Stimulated activated CD8-positive, alpha-beta memory T cell treated with anti-CD3 and anti-CD28 coated beads, Interleukin-15, amount 100 ng/mL, for 48 hours (primary cell): Measurements from ENCODE around the gene KCNJ4.

Source experiments
- DNase-seq, 2 donors: peaks; one replicate each; pipeline ENCODE4 v3.0.0-alpha.2; 2020; ENCODE audit warnings: low read depth in 2 of 2

KCNJ4 gene

GRCh38 chr22:38455076-38455529, at the start of gene KCNJ4:
KCNJ4 (minus strand) TSS chr22:38455199; CDS start chr22:38428132, 27,067 bp downstream.
- DNase-seq, result no peak

GRCh38 chr22:38503021-38503420, 48.0 kb upstream of the KCNJ4 start:
- no peak for DNase-seq

GRCh38 chr22:38501797-38502672, 47.0 kb upstream of the KCNJ4 start:
- DNase-seq, result no peak

- DNase-seq, result no peak
Observed at GRCh38 chr22:38497869-38498268, 42.9 kb upstream of the KCNJ4 start.

GRCh38 chr22:38494939-38495338, 39.9 kb upstream of the KCNJ4 start:
- DNase-seq, result no peak

- no peak for DNase-seq
Observed at GRCh38 chr22:38494498-38494897, 39.5 kb upstream of the KCNJ4 start.

GRCh38 chr22:38491707-38492348, 36.8 kb upstream of the KCNJ4 start:
- no peak for DNase-seq

- no peak for DNase-seq
Observed at GRCh38 chr22:38490915-38491314, 35.9 kb upstream of the KCNJ4 start.

- no peak for DNase-seq
Observed at GRCh38 chr22:38490475-38490874, 35.5 kb upstream of the KCNJ4 start.

- no peak for DNase-seq
Observed at GRCh38 chr22:38489561-38490145, 34.7 kb upstream of the KCNJ4 start.

GRCh38 chr22:38489142-38489541, 34.1 kb upstream of the KCNJ4 start:
- DNase-seq, result no peak

GRCh38 chr22:38487946-38488345, 32.9 kb upstream of the KCNJ4 start:
- DNase-seq, result no peak

- no peak for DNase-seq
Observed at GRCh38 chr22:38485783-38486182, 30.8 kb upstream of the KCNJ4 start.

GRCh38 chr22:38484244-38484643, 29.2 kb upstream of the KCNJ4 start:
- DNase-seq, result no peak

GRCh38 chr22:38482662-38483308, 27.8 kb upstream of the KCNJ4 start:
- no peak for DNase-seq

- no peak for DNase-seq
Observed at GRCh38 chr22:38481871-38482332, 26.9 kb upstream of the KCNJ4 start.

GRCh38 chr22:38481162-38481870, 26.3 kb upstream of the KCNJ4 start:
- DNase-seq, result no peak

- no peak for DNase-seq
Observed at GRCh38 chr22:38479096-38479837, 24.3 kb upstream of the KCNJ4 start.

GRCh38 chr22:38477585-38477984, 22.6 kb upstream of the KCNJ4 start:
- no peak for DNase-seq

- DNase-seq, result no peak
Observed at GRCh38 chr22:38474003-38474607, 19.1 kb upstream of the KCNJ4 start.
